Ectodermal cell (in vitro differentiated cells): ENCODE results near the gene ANKRD33B.
A peak's percentile ranks its signal among the peaks of the same experiment; 100 is the strongest.
"Not testable (repeated sequence)": the region's sequence is repeated elsewhere in the genome, so short reads cannot be mapped to it uniquely, and the experiment has no call there.

Experiments used
- H3K27ac ChIP-seq: 2 replicates; pipeline ENCODE4 v1.7.0; 2013; ENCODE audit warnings: mild to moderate bottlenecking, low read depth, low read length; ENCODE audit not compliant: insufficient read depth, poor library complexity, severe bottlenecking
- H3K27me3 ChIP-seq: 2 replicates; pipeline ENCODE4 v1.7.0; 2013; ENCODE audit warnings: mild to moderate bottlenecking, low read length; ENCODE audit not compliant: insufficient read depth, control insufficient read depth, poor library complexity, severe bottlenecking
- H3K36me3 ChIP-seq: one replicate; pipeline ENCODE4 v1.7.0; 2013; ENCODE audit warnings: low read length; ENCODE audit not compliant: control insufficient read depth, insufficient read depth
- H3K4me1 ChIP-seq: one replicate; pipeline ENCODE4 v1.7.0; 2013; ENCODE audit warnings: low read length; ENCODE audit not compliant: control insufficient read depth, insufficient read depth
- H3K4me3 ChIP-seq: 2 replicates; pipeline ENCODE4 v1.7.0; 2013; ENCODE audit warnings: low read depth, low read length, control low read depth; ENCODE audit not compliant: insufficient read depth
- H3K9me3 ChIP-seq: 2 replicates; pipeline ENCODE4 v1.7.0; 2013; ENCODE audit warnings: mild to moderate bottlenecking, low read length, moderate library complexity; ENCODE audit not compliant: control insufficient read depth
- WGBS, 2 experiments: methylation state at CpG; one replicate each; pipeline ENCODE4 v1.1.7; 2013; ENCODE audit warnings: missing lambda C conversion rate in 2 of 2; 5-methylcytosine and 5-hydroxymethylcytosine counted together

ANKRD33B gene

DNA sequence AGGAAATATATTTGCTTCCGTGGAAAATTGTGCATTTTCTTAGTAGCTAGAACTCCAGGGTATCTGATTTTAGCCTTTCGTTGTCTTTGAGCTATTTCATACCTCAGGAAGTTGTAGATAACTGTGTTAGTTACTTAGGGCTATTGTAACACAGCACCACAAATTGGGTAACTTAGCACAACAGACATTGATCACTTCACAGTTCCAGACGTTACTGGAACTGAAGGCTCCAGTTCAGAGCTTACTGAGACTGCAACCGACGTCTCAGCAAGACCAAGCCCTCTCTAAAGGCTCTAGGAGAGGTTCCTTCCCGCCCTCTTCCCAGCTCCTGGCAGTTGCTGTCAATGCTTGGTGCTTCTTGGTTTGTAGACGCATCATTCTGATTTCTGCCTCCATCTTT is 17.7 kb upstream of the ANKRD33B start:
- Histone ChIP-seq H3K36me3 (no peaks in the 10 kb centered on the region), H3K27me3 (no peaks in the 10 kb centered on the region), H3K27ac (no peak overlapping the region), H3K4me1 (peaks cover 12% of the 10 kb centered on the region), H3K9me3 (no peaks in the 10 kb centered on the region), H3K4me3 (no peak overlapping the region)
- 68 to 74% methylated on average over 7 of the region's 7 CpGs for WGBS, 2 experiments

DNA sequence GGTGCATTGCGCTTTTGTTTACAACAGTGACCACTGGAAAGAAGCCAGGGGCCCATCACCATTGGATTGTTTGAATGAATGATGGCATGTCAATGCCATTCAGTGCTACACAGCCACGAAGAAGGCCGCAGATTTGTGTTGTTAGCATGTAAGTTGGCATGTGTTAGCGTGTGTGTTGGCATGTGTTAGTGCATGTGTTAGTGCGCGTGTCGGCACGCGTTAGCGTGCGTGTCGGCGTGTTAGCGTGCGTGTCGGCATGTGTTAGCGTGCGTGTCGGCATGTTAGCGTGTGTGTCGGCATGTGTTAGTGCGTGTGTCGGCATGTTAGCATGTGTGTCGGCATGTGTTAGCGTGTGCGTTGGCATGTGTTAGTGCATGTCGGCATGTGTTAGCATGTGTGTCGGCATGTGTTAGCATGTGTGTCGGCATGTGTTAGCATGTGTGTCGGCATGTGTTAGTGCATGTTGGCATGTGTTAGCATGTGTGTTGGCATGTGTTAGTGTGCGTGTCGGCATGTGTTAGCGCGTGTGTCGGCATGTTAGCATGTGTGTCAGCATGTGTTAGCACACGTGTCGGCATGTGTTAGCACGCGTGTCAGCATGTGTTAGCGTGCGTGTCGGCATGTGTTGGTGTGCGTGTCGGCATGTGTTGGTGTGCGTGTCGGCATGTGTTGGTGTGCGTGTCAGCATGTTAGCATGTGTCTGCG is 15.3 kb upstream of the ANKRD33B start:
- Histone ChIP-seq H3K9me3 (no peaks in the 10 kb centered on the region), H3K4me1 (peaks cover 20% of the 10 kb centered on the region), H3K27ac (no peak overlapping the region), H3K4me3 (no peak overlapping the region), H3K36me3 (no peaks in the 10 kb centered on the region), H3K27me3 (no peaks in the 10 kb centered on the region)
- WGBS, 2 experiments: 95% methylated on average over 48 of the region's 48 CpGs

DNA sequence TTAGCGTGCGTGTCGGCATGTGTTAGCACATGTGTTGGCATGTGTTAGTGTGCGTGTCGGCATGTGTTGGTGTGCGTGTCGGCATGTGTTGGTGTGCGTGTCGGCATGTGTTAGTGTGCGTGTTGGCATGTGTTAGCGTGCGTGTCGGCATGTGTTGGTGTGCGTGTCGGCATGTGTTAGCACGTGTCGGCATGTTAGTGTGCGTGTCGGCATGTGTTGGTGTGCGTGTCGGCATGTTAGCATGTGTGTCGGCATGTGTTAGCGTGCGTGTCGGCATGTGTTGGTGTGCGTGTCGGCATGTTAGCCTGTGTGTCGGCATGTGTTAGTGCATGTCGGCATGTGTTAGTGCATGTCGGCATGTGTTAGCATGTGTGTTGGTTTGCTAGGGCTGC is 14.8 kb upstream of the ANKRD33B start:
- WGBS, 2 experiments: 95 to 98% methylated on average over 30 of the region's 30 CpGs
- H3K4me1 ChIP-seq: peaks cover 20% of the 10 kb centered on the region
- not testable (repeated sequence) for H3K27ac ChIP-seq, H3K36me3 ChIP-seq, H3K27me3 ChIP-seq, H3K4me3 ChIP-seq, H3K9me3 ChIP-seq

DNA sequence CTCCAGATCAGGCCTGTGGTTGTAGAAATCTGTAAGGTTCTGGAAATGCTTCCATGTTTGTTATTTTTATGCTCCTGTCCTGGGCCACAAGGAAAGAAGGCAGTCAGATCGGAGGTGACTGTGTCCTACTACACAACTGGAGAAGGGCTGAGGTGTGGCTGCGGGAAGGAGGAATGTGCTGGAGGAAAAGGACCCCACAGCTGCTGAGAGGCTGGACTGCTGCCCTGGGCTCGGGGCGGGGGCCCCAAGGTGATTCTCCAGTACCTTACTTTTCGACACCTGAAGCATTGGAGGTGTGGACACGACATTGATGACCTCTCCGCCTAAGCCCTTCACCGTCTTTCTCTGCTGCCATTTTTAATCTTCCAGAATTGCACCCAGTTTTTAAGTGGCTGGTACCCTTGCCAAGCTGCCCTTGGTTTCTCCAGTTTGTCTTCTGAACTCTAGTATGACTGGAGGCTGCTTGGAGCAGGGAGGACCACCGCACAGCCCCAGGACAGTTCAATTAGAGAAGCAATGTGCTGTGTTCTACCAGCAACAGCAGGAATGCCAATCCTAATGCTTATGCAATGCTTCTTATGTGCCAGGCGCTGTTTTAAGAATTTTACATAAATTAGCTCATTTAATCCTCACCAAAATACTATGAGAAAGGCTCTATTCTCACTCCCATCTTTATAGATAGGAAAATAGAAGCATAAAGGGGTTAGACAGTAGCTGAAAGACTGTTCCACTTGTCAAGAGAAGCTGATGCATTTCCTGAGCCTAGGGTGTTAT is 13.5 kb upstream of the ANKRD33B start:
- Histone ChIP-seq H3K4me3 (no peak overlapping the region), H3K27ac (peak overlapping the region; percentile 65), H3K27me3 (no peaks in the 10 kb centered on the region), H3K36me3 (no peaks in the 10 kb centered on the region), H3K4me1 (peaks cover 20% of the 10 kb centered on the region), H3K9me3 (no peaks in the 10 kb centered on the region)
- 83 to 85% methylated on average over 10 of the region's 10 CpGs for WGBS, 2 experiments

GRCh38 chr5:10551782-10552138 is 12.1 kb upstream of the ANKRD33B start:
- no peaks in the 10 kb centered on the region for H3K36me3 ChIP-seq
- H3K9me3 ChIP-seq: no peaks in the 10 kb centered on the region
- peak overlapping the region; percentile 58 for H3K27ac ChIP-seq
- WGBS, 2 experiments: 58 to 69% methylated on average over 3 of the region's 3 CpGs
- peaks cover 20% of the 10 kb centered on the region for H3K4me1 ChIP-seq
- H3K4me3 ChIP-seq: no peak overlapping the region
- H3K27me3 ChIP-seq: no peaks in the 10 kb centered on the region

GRCh38 chr5:10552183-10553143 is 11.4 kb upstream of the ANKRD33B start:
- Histone ChIP-seq H3K9me3 (no peaks in the 10 kb centered on the region), H3K27me3 (no peaks in the 10 kb centered on the region), H3K4me1 (peaks cover 22% of the 10 kb centered on the region), H3K27ac (peak overlapping the region; percentile 58), H3K4me3 (no peak overlapping the region), H3K36me3 (no peaks in the 10 kb centered on the region)
- WGBS, 2 experiments: 94% methylated on average over 14 of the region's 14 CpGs

DNA sequence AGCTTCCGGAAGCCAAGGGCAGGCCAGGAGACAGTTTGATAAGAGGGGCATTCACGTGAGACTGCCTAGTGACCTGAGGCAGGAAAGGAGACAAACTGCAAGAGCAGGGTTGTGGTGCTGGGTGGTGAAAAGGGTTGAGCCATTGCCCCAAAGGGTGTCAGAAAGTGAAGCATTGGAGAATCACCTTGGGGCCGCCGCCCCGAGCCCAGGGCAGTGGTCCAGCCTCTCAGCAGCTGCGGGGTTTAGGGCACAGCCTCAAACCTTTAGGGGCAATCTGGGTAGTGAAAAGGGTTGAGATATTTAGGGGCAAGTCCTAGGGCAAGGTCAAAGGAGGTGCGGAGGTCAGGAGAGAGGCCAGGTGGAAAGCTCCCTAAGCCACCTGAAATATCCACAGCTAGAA is 10.4 kb upstream of the ANKRD33B start:
- 89 to 91% methylated on average over 7 of the region's 7 CpGs for WGBS, 2 experiments
- Histone ChIP-seq H3K9me3 (no peaks in the 10 kb centered on the region), H3K27ac (no peak overlapping the region), H3K4me1 (peaks cover 28% of the 10 kb centered on the region), H3K36me3 (no peaks in the 10 kb centered on the region), H3K4me3 (no peak overlapping the region), H3K27me3 (no peaks in the 10 kb centered on the region)

DNA sequence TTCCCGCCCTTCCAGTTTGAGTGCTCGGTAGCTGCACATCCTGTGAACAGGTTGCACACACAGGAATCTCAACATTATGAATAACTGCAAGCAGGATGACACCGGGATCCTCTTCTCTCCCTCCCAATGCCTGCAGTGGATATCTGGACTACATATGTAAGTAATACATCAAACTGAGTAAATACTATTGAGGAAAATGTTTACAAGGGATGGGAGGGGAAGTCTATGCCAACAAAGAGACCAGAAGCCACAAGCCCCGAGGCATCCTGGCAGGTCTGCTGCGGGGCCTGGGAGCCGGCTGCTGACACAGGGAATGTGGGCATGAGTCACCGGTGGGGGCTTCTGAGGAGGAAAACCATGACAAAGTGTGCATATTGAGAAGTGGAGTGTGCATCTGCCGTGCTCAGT is 8.6 kb upstream of the ANKRD33B start:
- H3K4me3 ChIP-seq: no peak overlapping the region
- H3K27ac ChIP-seq: no peak overlapping the region
- no peaks in the 10 kb centered on the region for H3K9me3 ChIP-seq
- H3K4me1 ChIP-seq: peaks cover 25% of the 10 kb centered on the region
- peaks cover 10% of the 10 kb centered on the region for H3K27me3 ChIP-seq
- WGBS, 2 experiments: 88% methylated on average over 8 of the region's 8 CpGs
- H3K36me3 ChIP-seq: no peaks in the 10 kb centered on the region

DNA sequence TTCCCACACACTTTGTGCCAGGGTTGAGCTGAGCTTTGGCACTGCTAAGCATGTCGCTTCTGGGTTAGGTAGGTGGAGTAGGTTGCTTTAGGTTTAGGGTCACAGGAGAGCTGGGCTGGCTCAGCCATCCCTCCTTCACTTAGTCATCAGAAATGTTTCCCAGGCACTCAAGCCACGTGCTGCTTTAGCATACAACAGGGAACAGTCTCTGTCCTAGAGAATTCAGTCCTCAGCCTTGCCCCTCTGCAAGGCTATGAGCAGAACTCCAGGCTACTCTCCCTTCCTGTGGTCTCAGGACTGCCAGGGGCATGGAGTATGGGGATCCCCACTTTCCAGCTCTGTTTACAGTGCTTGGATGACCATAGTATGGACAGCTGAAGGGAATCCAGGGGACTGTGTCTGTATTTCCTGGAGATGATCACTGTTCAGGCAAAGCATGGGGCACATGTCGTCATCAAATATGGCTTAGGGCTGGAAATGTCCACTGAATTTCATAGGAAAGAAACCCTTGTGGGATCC is 7.5 kb upstream of the ANKRD33B start:
- Histone ChIP-seq H3K4me1 (peaks cover 15% of the 10 kb centered on the region), H3K36me3 (no peaks in the 10 kb centered on the region), H3K27me3 (peaks cover 21% of the 10 kb centered on the region), H3K9me3 (no peaks in the 10 kb centered on the region), H3K27ac (no peak overlapping the region), H3K4me3 (no peak overlapping the region)
- 68 to 71% methylated on average over 3 of the region's 3 CpGs for WGBS, 2 experiments
